ENCODE measurements around the gene ST3GAL3.

ST3GAL3 gene

GRCh38 chr1:43731867-43732531 is 24.7 kb downstream of the ST3GAL3 start:
- no peak overlapping the region for H3K27ac ChIP-seq (ENCODE audit: low read length)
- H3K9ac ChIP-seq (ENCODE audit: low read depth, low read length): no peak overlapping the region
- H3K27me3 ChIP-seq (ENCODE audit: insufficient read depth, low read length, poor library complexity): no peaks in the 10 kb centered on the region
- H3K36me3 ChIP-seq (ENCODE audit: insufficient read depth, low read length): peaks cover 12% of the 10 kb centered on the region; the same call in 1 of the 2 replicates
- ATAC-seq (ENCODE audit: insufficient read depth, low read depth) (no peak), DNase-seq (no peak)
- no peak for TF ChIP-seq CTCF (IDR thresholded peaks at IDR 0.05; ENCODE audit: borderline replicate concordance, extremely low read depth, low read length, poor library complexity, severe bottlenecking)
- TF ChIP-seq EZH2 (IDR thresholded peaks at IDR 0.05; ENCODE audit: borderline replicate concordance, low read depth, low read length, severe bottlenecking): no peak
- H2AFZ ChIP-seq (ENCODE audit: low read depth, low read length): no peak overlapping the region
- 0 out of 2 replicates have a peak, but pooled peaks cover 8% of the 10 kb centered on the region for H3K79me2 ChIP-seq (ENCODE audit: insufficient read depth, low read length)
- no peak overlapping the region for H3K4me3 ChIP-seq (ENCODE audit: low read depth in 1 of 2, low read length in 2 of 2)
- no peaks in the 10 kb centered on the region for H3K9me3 ChIP-seq (ENCODE audit: insufficient read depth, low read length, severe bottlenecking)
- peaks cover 6% of the 10 kb centered on the region; the same call in 1 of the 2 replicates for H4K20me1 ChIP-seq (ENCODE audit: insufficient read depth, low read length)
- H3K4me2 ChIP-seq (ENCODE audit: insufficient read depth, low read length): no peak overlapping the region
- no peaks in the 10 kb centered on the region for H3K4me1 ChIP-seq (ENCODE audit: insufficient read depth, low read length)

GRCh38 chr1:43736819-43737218 is 29.5 kb downstream of the ST3GAL3 start:
- TF ChIP-seq CTCF (IDR thresholded peaks at IDR 0.05; ENCODE audit: borderline replicate concordance, extremely low read depth, low read length, poor library complexity, severe bottlenecking) (no peak), EZH2 (IDR thresholded peaks at IDR 0.05; ENCODE audit: borderline replicate concordance, low read depth, low read length, severe bottlenecking) (no peak)
- no peak overlapping the region for H3K27ac ChIP-seq (ENCODE audit: low read length)
- no peaks in the 10 kb centered on the region for H3K9me3 ChIP-seq (ENCODE audit: insufficient read depth, low read length, severe bottlenecking)
- H4K20me1 ChIP-seq (ENCODE audit: insufficient read depth, low read length): peaks cover 6% of the 10 kb centered on the region; the same call in 1 of the 2 replicates
- H3K79me2 ChIP-seq (ENCODE audit: insufficient read depth, low read length): 0 out of 2 replicates have a peak, but pooled peaks cover 8% of the 10 kb centered on the region
- DNase-seq (no peak), ATAC-seq (ENCODE audit: insufficient read depth, low read depth) (no peak)
- H3K9ac ChIP-seq (ENCODE audit: low read depth, low read length): no peak overlapping the region
- peaks cover 25% of the 10 kb centered on the region; the same call in 1 of the 2 replicates for H3K36me3 ChIP-seq (ENCODE audit: insufficient read depth, low read length)
- H3K4me1 ChIP-seq (ENCODE audit: insufficient read depth, low read length): no peaks in the 10 kb centered on the region
- H3K27me3 ChIP-seq (ENCODE audit: insufficient read depth, low read length, poor library complexity): no peaks in the 10 kb centered on the region
- H3K4me2 ChIP-seq (ENCODE audit: insufficient read depth, low read length): no peak overlapping the region
- H3K4me3 ChIP-seq (ENCODE audit: low read depth in 1 of 2, low read length in 2 of 2): no peak overlapping the region
- H2AFZ ChIP-seq (ENCODE audit: low read depth, low read length): no peak overlapping the region

- H3K79me2 ChIP-seq (ENCODE audit: insufficient read depth, low read length): 0 out of 2 replicates have a peak, but pooled peaks cover 2% of the 10 kb centered on the region
- no peak overlapping the region for H2AFZ ChIP-seq (ENCODE audit: low read depth, low read length)
- H3K9ac ChIP-seq (ENCODE audit: low read depth, low read length): no peak overlapping the region
- DNase-seq (no peak), ATAC-seq (ENCODE audit: insufficient read depth, low read depth) (no peak)
- TF ChIP-seq CTCF (IDR thresholded peaks at IDR 0.05; ENCODE audit: borderline replicate concordance, extremely low read depth, low read length, poor library complexity, severe bottlenecking) (no peak), EZH2 (IDR thresholded peaks at IDR 0.05; ENCODE audit: borderline replicate concordance, low read depth, low read length, severe bottlenecking) (no peak)
- no peaks in the 10 kb centered on the region; the same call in 1 of the 2 replicates for H4K20me1 ChIP-seq (ENCODE audit: insufficient read depth, low read length)
- H3K4me2 ChIP-seq (ENCODE audit: insufficient read depth, low read length): no peak overlapping the region
- H3K9me3 ChIP-seq (ENCODE audit: insufficient read depth, low read length, severe bottlenecking): no peaks in the 10 kb centered on the region
- peaks cover 12% of the 10 kb centered on the region for H3K36me3 ChIP-seq (ENCODE audit: insufficient read depth, low read length)
- no peak overlapping the region for H3K4me3 ChIP-seq (ENCODE audit: low read depth in 1 of 2, low read length in 2 of 2)
- no peaks in the 10 kb centered on the region for H3K27me3 ChIP-seq (ENCODE audit: insufficient read depth, low read length, poor library complexity)
- H3K4me1 ChIP-seq (ENCODE audit: insufficient read depth, low read length): no peaks in the 10 kb centered on the region
- no peak overlapping the region for H3K27ac ChIP-seq (ENCODE audit: low read length)
Measured at GRCh38 chr1:43742026-43742425, 34.7 kb downstream of the ST3GAL3 start.

Data from DND-41 (cell line).